ENCODE measurements around the gene IL17RC.
A peak's percentile ranks its signal among the peaks of the same experiment; 100 is the strongest.
"Not testable (repeated sequence)": the region's sequence is repeated elsewhere in the genome, so short reads cannot be mapped to it uniquely, and the experiment has no call there.

The IL17RC gene

DNA sequence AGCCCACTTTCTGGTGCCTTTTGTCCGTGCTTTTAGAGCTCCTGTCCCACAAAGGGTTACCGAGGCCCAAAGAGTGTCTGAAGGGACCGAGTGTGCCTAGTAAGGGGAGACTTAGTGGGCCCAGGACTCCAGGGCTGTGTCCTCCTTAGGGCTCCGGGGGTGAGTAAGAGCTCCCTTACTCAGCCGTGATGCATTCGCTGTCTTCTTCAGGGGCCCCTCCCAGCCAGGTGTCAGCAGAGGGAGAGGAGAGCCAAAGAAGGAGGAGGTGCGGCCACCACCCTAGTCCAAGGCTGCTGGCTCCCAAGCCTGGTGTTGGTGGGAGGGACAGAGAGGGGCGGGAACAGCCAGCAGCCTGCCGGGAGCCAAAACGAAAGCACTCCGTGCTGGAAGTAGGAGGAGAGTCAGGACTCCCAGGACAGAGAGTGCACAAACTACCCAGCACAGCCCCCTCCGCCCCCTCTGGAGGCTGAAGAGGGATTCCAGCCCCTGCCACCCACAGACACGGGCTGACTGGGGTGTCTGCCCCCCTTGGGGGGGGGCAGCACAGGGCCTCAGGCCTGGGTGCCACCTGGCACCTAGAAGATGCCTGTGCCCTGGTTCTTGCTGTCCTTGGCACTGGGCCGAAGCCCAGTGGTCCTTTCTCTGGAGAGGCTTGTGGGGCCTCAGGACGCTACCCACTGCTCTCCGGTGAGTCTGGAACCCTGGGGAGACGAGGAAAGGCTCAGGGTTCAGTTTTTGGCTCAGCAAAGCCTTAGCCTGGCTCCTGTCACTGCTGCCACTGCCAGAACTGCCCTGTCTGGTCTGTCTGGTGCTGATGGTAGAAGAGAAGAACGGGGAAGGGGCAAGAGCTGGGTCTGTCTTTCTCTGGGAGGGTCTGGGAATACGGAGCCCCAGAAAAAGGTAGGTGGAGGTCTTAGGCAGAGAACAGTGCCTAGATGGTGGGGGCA is at the start of gene IL17RC:
TSS of gene IL17RC (plus strand) at position 365 of the 947 bp plus-strand sequence. CDS start at position 583, 218 bp downstream.
- DNase-seq (ENCODE audit: low read depth in 2 of 2), result peak; percentile 26 to 32

DNA sequence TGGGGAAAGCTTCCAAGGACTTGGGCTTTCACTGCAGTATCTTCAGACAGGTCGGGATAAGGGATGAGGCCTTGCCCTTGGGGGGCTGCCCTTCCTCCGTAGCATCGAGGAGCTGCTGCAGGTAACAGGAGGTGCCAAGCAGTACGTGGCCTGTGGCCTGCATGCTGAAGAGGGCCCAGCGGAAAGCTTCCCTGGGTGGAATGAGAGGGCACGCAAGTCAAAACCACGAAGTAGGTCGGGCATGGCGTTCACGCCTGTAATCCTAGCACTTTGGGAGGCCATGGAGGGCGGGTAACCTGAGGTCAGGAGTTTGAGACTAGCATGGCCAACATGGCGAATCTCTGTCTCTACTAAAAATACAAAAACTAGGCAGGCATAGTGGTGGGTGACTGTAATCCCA is 49.8 kb upstream of the IL17RC start:
- no peak for DNase-seq (ENCODE audit: low read depth in 2 of 2)

GRCh38 chr3:9869955-9870354 is 46.9 kb upstream of the IL17RC start:
- no peak for DNase-seq (ENCODE audit: low read depth in 2 of 2)

DNA sequence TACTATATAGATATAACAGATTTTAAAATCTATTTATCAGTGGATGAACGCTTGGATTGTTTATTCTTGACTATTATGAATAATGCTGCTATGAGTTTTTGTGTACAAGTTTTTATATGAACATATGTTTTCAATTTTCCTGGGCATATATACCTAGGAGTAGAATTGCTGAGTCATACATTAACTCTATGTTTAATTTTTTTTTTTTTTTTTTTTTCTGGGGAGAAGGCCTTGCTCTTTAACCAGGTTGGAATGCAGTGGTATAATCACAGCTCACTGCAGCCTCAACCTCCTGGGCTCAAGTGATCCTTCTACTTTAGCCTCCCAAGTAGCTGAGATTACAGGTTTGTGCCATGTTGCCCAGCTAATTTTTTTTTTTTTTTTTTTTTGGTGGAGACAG is 45.9 kb upstream of the IL17RC start:
- no peak for DNase-seq (ENCODE audit: low read depth in 2 of 2)

GRCh38 chr3:9872067-9872466 is 44.8 kb upstream of the IL17RC start:
- not testable (repeated sequence) for DNase-seq (ENCODE audit: low read depth in 2 of 2)

GRCh38 chr3:9875448-9875847 is 41.5 kb upstream of the IL17RC start:
- DNase-seq (ENCODE audit: low read depth in 2 of 2), result no peak

DNA sequence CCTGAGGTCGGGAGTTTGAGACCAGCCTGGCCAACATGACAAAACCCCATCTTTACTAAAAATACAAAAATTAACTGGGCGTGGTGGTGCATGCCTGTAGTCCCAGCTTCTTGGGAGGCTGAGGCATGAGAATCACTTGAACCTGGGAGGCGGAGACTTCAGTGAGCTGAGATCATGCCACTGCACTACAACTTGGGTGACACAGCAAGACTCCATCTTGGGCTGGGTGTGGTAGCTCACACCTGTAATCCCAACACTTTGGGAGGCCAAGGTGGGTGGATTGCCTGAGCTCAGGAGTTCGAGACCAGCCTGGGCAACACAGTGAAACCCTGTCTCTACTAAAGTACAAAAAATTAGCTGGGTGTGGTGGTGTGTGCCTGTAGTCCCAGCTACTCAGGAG is 40.6 kb upstream of the IL17RC start:
- not testable (repeated sequence) for DNase-seq (ENCODE audit: low read depth in 2 of 2)

GRCh38 chr3:9876991-9877390 is 39.9 kb upstream of the IL17RC start:
- DNase-seq (ENCODE audit: low read depth in 2 of 2), result no peak

DNA sequence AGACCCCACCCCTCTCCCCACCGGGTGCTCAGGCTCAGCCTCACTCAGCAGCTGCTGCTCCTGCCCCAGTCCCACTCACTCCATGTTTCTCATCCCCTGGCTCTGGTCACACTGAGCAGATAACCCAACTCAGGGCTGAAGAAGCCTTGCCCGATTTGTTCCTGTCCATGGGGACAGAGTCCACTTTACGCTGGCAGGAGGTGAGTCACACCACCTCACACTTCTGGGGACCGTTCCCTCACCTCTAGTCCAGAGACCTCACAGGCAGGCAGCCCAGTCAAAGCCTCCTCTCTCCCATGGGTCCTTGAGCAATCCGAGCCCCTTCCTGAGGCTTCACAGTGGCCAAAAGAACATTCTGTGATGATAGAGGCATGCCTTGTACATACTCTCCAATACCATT is 38.2 kb upstream of the IL17RC start:
- DNase-seq (ENCODE audit: low read depth in 2 of 2), result no peak

DNA sequence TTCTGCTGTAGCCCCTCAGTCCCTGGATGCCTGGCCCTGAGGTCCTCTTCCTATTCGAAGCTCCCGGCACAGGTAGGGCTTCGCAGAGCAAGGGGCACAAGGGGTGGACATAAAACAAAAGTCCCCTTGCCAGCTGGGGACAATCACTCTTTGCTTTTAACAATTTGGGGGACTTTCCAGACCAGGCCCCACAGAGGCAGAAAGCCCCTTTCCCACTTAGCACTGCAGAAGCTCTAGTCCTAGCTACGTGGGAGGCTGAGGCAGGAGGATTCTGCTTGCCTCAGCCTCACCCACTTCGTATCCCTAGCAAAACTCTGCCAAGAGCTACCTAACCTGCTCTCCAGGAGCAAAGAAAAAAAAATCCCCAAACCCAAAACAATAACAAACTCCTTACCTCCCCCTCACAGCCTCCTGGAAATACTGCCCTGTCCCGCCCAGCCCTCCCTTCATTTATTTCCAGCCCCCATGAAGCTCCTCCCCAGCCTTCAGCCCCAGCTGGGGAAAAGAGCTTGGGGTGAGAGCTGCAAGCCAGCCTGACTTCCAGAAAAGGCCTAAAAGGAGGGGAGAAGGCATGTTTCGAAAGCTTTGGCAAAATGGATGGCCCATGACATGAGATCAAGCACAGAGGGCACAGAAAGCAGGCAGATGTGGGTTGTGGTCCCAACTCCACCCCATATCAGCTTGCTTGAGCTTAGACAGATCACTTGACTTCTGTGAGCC is 36.9 kb upstream of the IL17RC start, which contains the start of gene CIDEC:
TSS of gene CIDEC (minus strand) at position 424 of the 720 bp plus-strand sequence. CDS start 1,767 bp downstream, outside the sequence.
- no peak for DNase-seq (ENCODE audit: low read depth in 2 of 2)

DNA sequence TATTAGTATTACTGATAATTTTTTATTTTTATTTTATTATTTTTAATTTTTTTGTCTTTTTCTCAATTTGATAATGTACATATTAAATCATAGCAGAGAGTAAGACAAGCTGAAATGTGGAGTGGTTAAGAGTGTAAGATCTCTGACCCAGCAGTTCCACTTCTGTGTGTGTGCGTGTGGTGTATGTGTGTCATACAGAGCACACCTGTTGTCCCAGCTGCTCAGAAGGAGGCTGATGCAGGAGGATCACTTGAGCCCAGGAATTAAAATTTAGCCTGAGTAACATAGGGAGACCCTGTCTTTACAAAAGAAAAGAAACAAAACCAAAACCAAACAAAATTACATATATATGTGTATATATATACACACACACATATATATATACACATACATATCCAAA is 35.5 kb upstream of the IL17RC start:
- DNase-seq (ENCODE audit: low read depth in 2 of 2), result no peak

DNA sequence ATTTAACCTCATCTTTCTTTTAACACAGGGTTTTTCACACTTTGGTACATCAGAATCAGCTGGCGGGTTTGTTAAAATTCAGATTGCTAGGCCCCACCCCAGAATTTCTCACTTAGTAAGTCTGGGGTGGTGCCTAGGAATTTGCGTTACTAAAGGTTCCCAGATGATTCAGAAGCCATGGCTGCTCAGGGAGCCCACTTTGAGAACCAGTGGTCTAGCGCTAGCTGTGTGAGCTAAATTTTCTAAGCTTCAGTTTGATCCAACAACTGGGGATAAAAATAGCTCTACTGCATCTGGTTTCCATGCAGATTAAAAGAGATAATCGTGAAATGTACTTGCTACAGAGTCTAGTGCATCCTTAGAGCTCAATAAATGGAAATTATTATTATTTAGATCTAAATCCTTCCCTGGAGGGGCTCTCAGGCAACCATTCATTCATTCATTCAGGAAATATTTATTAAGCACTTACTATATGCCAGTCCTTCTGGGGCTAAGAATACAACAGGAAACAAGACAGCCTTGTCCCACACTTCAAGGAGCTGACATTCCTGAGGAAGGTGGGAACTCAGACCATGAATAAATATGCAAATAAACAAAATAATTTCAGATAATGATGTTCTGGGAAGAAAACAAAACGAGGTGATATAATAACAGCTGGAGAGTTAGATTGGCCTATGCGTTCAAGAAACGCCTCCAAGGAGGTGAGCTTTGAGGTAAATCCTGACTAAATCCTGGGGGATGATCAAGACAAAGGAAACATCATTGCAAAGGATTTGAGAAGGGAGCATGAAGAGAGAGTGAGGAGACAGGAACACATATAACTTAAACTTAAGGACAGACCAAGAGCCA is 33.0 kb upstream of the IL17RC start:
- DNase-seq (ENCODE audit: low read depth in 2 of 2), result no peak

DNA sequence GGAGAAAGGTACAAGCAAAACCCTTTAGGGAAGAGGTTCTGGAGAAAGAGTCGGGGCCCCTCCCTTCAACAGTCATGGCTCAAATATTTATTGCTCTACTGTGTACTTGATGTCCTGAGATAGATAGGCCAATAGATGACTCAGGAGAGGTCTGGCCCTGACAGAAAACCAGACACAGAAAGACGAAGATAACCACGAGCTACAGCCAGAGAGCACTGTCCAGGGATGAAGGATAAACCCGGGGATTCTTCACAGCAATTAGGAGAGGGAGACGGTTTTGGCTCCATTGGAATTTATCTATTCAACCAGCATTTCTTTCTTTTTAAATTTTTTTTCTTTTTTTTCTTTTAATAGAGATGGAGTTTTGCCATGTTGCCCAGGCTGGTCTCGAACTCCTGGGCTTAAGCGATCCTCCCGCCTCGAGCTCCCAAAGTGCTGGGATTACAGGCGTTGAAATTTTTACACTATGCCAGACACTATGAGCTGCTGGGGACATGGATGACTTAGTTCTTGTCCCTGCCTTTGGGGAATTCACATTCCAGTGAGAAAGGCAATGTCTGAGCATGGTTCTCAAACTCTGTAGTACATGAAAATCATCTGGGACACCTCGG is 32.2 kb upstream of the IL17RC start:
- no peak for DNase-seq (ENCODE audit: low read depth in 2 of 2)

GRCh38 chr3:9886328-9886727 is 30.6 kb upstream of the IL17RC start:
- no peak for DNase-seq (ENCODE audit: low read depth in 2 of 2)

- DNase-seq (ENCODE audit: low read depth in 2 of 2), result no peak
Observed at GRCh38 chr3:9887480-9887879, 29.4 kb upstream of the IL17RC start.

- no peak for DNase-seq (ENCODE audit: low read depth in 2 of 2)
Observed at GRCh38 chr3:9888540-9888939, 28.4 kb upstream of the IL17RC start.

DNA sequence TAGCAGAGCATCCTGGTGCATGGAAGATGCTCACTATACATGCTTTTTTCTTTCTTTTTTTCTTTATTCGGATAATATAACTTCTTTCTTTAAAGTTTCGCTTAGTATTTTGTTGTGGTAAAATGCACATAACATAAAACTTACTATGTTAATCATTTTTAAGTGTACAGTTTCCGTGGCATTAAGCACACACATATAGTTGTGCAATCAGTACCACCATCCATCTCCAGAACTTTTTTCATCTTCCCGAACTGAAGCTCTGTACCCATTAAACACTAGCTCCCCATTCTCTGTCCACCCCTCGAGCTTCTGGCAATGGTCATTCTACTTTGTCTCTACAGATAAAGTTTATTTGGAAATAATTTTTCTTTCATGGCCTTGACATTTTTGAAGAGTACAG is 27.5 kb upstream of the IL17RC start:
- no peak for DNase-seq (ENCODE audit: low read depth in 2 of 2)

- peak; percentile 79 to 82 for DNase-seq (ENCODE audit: low read depth in 2 of 2)
Observed at GRCh38 chr3:9890249-9891071, 26.4 kb upstream of the IL17RC start, which contains the start of gene JAGN1. Gene JAGN1, plus strand, starts transcription at chr3:9890610. Its CDS starts 113 bp downstream, at chr3:9890723.

GRCh38 chr3:9891072-9891622 is 25.8 kb upstream of the IL17RC start:
- no peak for DNase-seq (ENCODE audit: low read depth in 2 of 2)

DNA sequence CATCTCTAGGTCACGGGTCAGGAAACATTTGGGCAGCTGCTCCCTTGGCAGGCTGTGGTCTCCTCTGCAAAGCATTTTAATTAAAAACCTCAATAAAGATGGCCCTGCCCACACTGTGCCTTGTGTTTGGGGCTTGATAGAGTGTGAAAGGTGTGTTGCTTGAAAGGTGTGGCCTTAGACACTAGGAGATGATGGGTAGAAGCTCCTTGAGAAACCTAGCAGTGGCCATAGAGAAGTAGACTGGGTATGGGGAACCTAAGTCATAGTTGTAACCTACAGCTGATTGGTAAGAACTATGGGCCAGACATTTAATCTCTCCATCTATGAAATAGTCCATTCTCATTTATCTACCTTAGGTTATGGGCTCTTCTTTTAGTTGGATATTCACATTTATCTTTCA is 23.2 kb upstream of the IL17RC start:
- no peak for DNase-seq (ENCODE audit: low read depth in 2 of 2)
